H9 (cell line): ENCODE results near the gene TICRR. TPM values are rescaled to one million over a fixed set of nuclear protein-coding genes. Genes with fewer than 3 reads are reported as not detected.

ENCODE experiments used
- DNase-seq: peaks from one replicate; pipeline ENCODE4 v3.0.0-alpha.2; 2017
- H2AFZ ChIP-seq: one replicate; pipeline ENCODE4 v1.6.1; 2013; ENCODE audit warnings: mild to moderate bottlenecking, low read length, control low read depth, moderate library complexity
- H2AK5ac ChIP-seq: 2 replicates; pipeline ENCODE4 v1.6.1; 2013; ENCODE audit warnings: low read length, control low read depth, mixed read lengths; ENCODE audit not compliant: insufficient read length
- H2BK120ac ChIP-seq: one replicate; pipeline ENCODE4 v1.6.1; 2013; ENCODE audit warnings: low read depth, mild to moderate bottlenecking, low read length, control low read depth, inconsistent platforms; ENCODE audit not compliant: poor library complexity, severe bottlenecking
- H2BK12ac ChIP-seq: 2 replicates; pipeline ENCODE4 v1.6.1; 2013; ENCODE audit warnings: low read length, control low read depth, mixed read lengths, low read depth; ENCODE audit not compliant: insufficient read length
- H2BK15ac ChIP-seq: 2 replicates; pipeline ENCODE4 v1.6.1; 2013; ENCODE audit warnings: low read depth, low read length, control low read depth
- H2BK20ac ChIP-seq: one replicate; pipeline ENCODE4 v1.6.1; 2013; ENCODE audit warnings: low read depth, mild to moderate bottlenecking, low read length, control low read depth, inconsistent platforms; ENCODE audit not compliant: poor library complexity, severe bottlenecking
- H2BK5ac ChIP-seq: 2 replicates; pipeline ENCODE4 v1.6.1; 2013; ENCODE audit warnings: low read length, control low read depth, mixed read lengths; ENCODE audit not compliant: insufficient read length
- H3K14ac ChIP-seq: 2 replicates; pipeline ENCODE4 v1.6.1; 2013; ENCODE audit warnings: low read length, control low read depth; ENCODE audit not compliant: insufficient read depth
- H3K18ac ChIP-seq: 2 replicates; pipeline ENCODE4 v1.6.1; 2013; ENCODE audit warnings: low read depth, mild to moderate bottlenecking, mixed read lengths, low read length, control low read depth; ENCODE audit not compliant: insufficient read length
- H3K23ac ChIP-seq: 2 replicates; pipeline ENCODE4 v1.6.1; 2013; ENCODE audit warnings: low read length, control low read depth, mixed read lengths, low read depth; ENCODE audit not compliant: insufficient read length
- H3K23me2 ChIP-seq: 2 replicates; pipeline ENCODE4 v1.6.1; 2013; ENCODE audit warnings: low read depth, mild to moderate bottlenecking, mixed read lengths, low read length, control low read depth; ENCODE audit not compliant: insufficient read length, poor library complexity, severe bottlenecking
- H3K27ac ChIP-seq: 2 replicates; pipeline ENCODE4 v1.5.1; 2013; ENCODE audit warnings: low read length, control low read depth, mixed read lengths, low read depth; ENCODE audit not compliant: insufficient read length
- H3K27me3 ChIP-seq: 2 replicates; pipeline ENCODE4 v1.6.1; 2013; ENCODE audit warnings: low read length, control low read depth, inconsistent platforms; ENCODE audit not compliant: insufficient read depth
- H3K4ac ChIP-seq: 2 replicates; pipeline ENCODE4 v1.6.1; 2013; ENCODE audit warnings: low read depth, mild to moderate bottlenecking, control low read depth, inconsistent platforms, low read length, moderate library complexity
- H3K4me1 ChIP-seq: 2 replicates; pipeline ENCODE4 v1.6.1; 2013; ENCODE audit warnings: low read length, control low read depth, inconsistent platforms; ENCODE audit not compliant: insufficient read depth
- H3K4me2 ChIP-seq: 2 replicates; pipeline ENCODE4 v1.6.1; 2013; ENCODE audit warnings: low read length, control low read depth, mixed read lengths; ENCODE audit not compliant: insufficient read length, insufficient read depth
- H3K56ac ChIP-seq: 2 replicates; pipeline ENCODE4 v1.6.1; 2013; ENCODE audit warnings: low read depth, mild to moderate bottlenecking, mixed read lengths, low read length, control low read depth; ENCODE audit not compliant: insufficient read length
- H3K79me1 ChIP-seq: 2 replicates; pipeline ENCODE4 v1.6.1; 2013; ENCODE audit warnings: low read depth, mild to moderate bottlenecking, moderate library complexity, low read length, control low read depth, inconsistent platforms; ENCODE audit not compliant: insufficient read depth, poor library complexity, severe bottlenecking
- H3K79me2 ChIP-seq: 2 replicates; pipeline ENCODE4 v1.6.1; 2013; ENCODE audit warnings: low read length, control low read depth, inconsistent platforms; ENCODE audit not compliant: insufficient read depth
- H3K9ac ChIP-seq: 2 replicates; pipeline ENCODE4 v1.6.1; 2013; ENCODE audit warnings: low read length, control low read depth, mixed read lengths; ENCODE audit not compliant: insufficient read length; ENCODE audit errors: extremely low read depth
- H3K9me3 ChIP-seq: one replicate; pipeline ENCODE4 v1.6.1; 2013; ENCODE audit warnings: low read depth, low read length, inconsistent platforms; ENCODE audit not compliant: control insufficient read depth
- H3T11ph ChIP-seq: one replicate; pipeline ENCODE4 v1.6.1; 2013; ENCODE audit warnings: mild to moderate bottlenecking, low read length, control low read depth, inconsistent platforms
- H4K20me1 ChIP-seq: one replicate; pipeline ENCODE4 v1.6.1; 2013; ENCODE audit not compliant: control insufficient read depth, insufficient read length, insufficient read depth
- H4K5ac ChIP-seq: 2 replicates; pipeline ENCODE4 v1.6.1; 2013; ENCODE audit warnings: low read depth, mild to moderate bottlenecking, mixed read lengths, low read length, control low read depth; ENCODE audit not compliant: insufficient read length
- H4K8ac ChIP-seq: replicated peaks from 2 replicates; pipeline ENCODE4 v1.6.1; 2013; ENCODE audit warnings: low read length, control low read depth, mixed read lengths, low read depth; ENCODE audit not compliant: insufficient read length
- H4K91ac ChIP-seq: 2 replicates; pipeline ENCODE4 v1.6.1; 2013; ENCODE audit warnings: low read depth, mild to moderate bottlenecking, moderate library complexity, mixed read lengths, low read length, control low read depth; ENCODE audit not compliant: insufficient read length
- H3K27ac Mint-ChIP-seq, 3 experiments: 2 replicates in 2 of 3; 3 replicates in 1 of 3; pipeline ENCODE4 v1.8.0; 2020 to 2021; ENCODE audit warnings: mixed read lengths in 3 of 3, mild to moderate bottlenecking in 1 of 3, moderate library complexity in 1 of 3
- H3K27me3 Mint-ChIP-seq: 2 replicates; pipeline ENCODE4 v1.8.0; 2021; ENCODE audit warnings: low read depth, mild to moderate bottlenecking, moderate library complexity, mixed read lengths
- H3K36me3 Mint-ChIP-seq, 3 experiments: 2 replicates in 2 of 3; 3 replicates in 1 of 3; pipeline ENCODE4 v1.8.0; 2020 to 2021; ENCODE audit warnings: low read depth in 3 of 3, mixed read lengths in 3 of 3; ENCODE audit not compliant: insufficient read depth in 1 of 3
- H3K4me1 Mint-ChIP-seq, 2 experiments: 2 replicates each; pipeline ENCODE4 v1.8.0; 2020; ENCODE audit warnings: mixed read lengths in 2 of 2
- H3K4me3 Mint-ChIP-seq, 2 experiments: 2 replicates in 1 of 2; 3 replicates in 1 of 2; pipeline ENCODE4 v1.8.0; 2020 to 2021; ENCODE audit warnings: mild to moderate bottlenecking in 2 of 2, mixed read lengths in 2 of 2, moderate library complexity in 1 of 2
- H3K9me3 Mint-ChIP-seq, 2 experiments: 2 replicates in 1 of 2; 3 replicates in 1 of 2; pipeline ENCODE4 v1.8.0; 2020; ENCODE audit warnings: mild to moderate bottlenecking in 2 of 2, mixed read lengths in 2 of 2, moderate library complexity in 1 of 2
- CTCF ChIP-seq: fragments of 200-600 bp; sonication (generic); conservative IDR thresholded peaks from 3 replicates; pipeline ENCODE4 v1.8.0; 2021; ENCODE audit warnings: antibody characterized with exemption, mild to moderate bottlenecking
- WGBS: extraction: QIAGEN DNeasy Blood & Tissue Kit; methylation state at CpG from one replicate; pipeline ENCODE4 v1.1.7; 2013; ENCODE audit warnings: missing lambda C conversion rate, low lambda C conversion rate, mixed read lengths; ENCODE audit not compliant: insufficient read length; ENCODE audit errors: extremely low coverage; 5-methylcytosine and 5-hydroxymethylcytosine counted together
- total RNA-seq: library from RNA; stranded (reverse); gene quantifications from 2 replicates; pipeline ENCODE4 v1.2.1, GENCODE V29; 2021

The TICRR gene
- total RNA-seq, 1 experiment from 2014 or later = 26.0 TPM

GRCh38 chr15:89542369-89542768, 32.9 kb upstream of the TICRR start:
- Histone ChIP-seq H3K14ac (no peak overlapping the region), H3K23me2 (no peaks in the 10 kb centered on the region), H3K4me2 (no peak overlapping the region), H3K56ac (no peak overlapping the region), H2BK120ac (no peak overlapping the region), H3K27ac (no peak overlapping the region), H3K9ac (no peak overlapping the region), H4K8ac (no peak overlapping the region), H3T11ph (no peak overlapping the region), H3K4ac (no peak overlapping the region), H2BK5ac (no peak overlapping the region), H2AFZ (no peak overlapping the region), H3K18ac (no peak overlapping the region), H2AK5ac (no peak overlapping the region), H2BK20ac (no peak overlapping the region), H2BK12ac (no peak overlapping the region), H3K9me3 (no peaks in the 10 kb centered on the region), H4K91ac (no peak overlapping the region), H4K5ac (no peak overlapping the region), H3K79me1 (no peaks in the 10 kb centered on the region), H3K4me1 (no peaks in the 10 kb centered on the region), H3K27me3 (no peaks in the 10 kb centered on the region), H2BK15ac (no peak overlapping the region), H3K23ac (no peak overlapping the region), H4K20me1 (no peaks in the 10 kb centered on the region), H3K79me2 (no peaks in the 10 kb centered on the region)
- Mint-ChIP-seq H3K4me1 (no peaks in the 10 kb centered on the region), H3K9me3 (peaks cover 10 to 13% of the 10 kb centered on the region in 2 experiments), H3K36me3 (peaks cover 4 to 6% (median 6%) of the 10 kb centered on the region in 3 experiments; a peak in 2 of 7 replicates), H3K27me3 (peaks cover 29% of the 10 kb centered on the region), H3K4me3 (no peak overlapping the region), H3K27ac (no peak overlapping the region)
- no peak for TF ChIP-seq CTCF
- no peak for DNase-seq
- WGBS = no CpG with 5 or more reads among the region's 3 CpGs
